ENCODE measurements around the gene HYCC1. TPM values are rescaled to one million over a fixed set of nuclear protein-coding genes. Genes with fewer than 3 reads are reported as not detected.

HYCC1 gene
- total and polyA plus RNA-seq, 2 donors (not counting 3 experiments of a cell fraction or from before 2014, with no cell fraction given) = 14.5 to 51.8 TPM

DNA sequence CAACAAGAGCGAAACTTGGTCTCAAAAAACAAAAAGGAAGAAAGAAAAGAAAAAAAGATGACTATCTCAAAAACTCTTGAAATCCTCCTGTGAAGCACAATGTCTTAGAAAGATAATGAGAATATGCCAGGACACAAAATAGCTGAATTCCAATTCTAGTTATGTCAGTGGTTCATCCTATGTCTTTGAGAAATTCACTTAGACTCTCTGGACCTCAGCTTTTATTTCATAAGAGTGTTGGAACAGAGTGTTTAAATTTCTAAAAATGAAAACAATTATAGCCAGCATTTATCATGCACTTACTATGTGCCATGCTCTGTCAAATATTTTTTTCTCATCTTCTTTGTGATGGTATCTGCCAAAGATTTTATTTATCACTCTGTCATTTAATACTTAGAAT lies 13.3 kb upstream of the HYCC1 start:
- no TSS peak for BruUV-seq (replicated peaks)
- CTCF ChIA-PET = interaction anchor here (1.5 kb wide), 2 partner anchors 9 to 28 kb away, joined by 3 to 4 read pairs; no protein-coding TSS in a partner anchor

More for the DNA sequence above, 13.3 kb upstream of the HYCC1 start:
- H3K9ac ChIP-seq (replicated peaks; ENCODE audit: extremely low read depth, insufficient read depth, low read length) = no peak overlapping the region
- no peak for TF ChIP-seq MAX (IDR thresholded peaks at IDR 0.05; ENCODE audit: insufficient read depth, insufficient read length)
- no peak for TF ChIP-seq JUN (IDR thresholded peaks at IDR 0.05; ENCODE audit: borderline replicate concordance, insufficient read depth, insufficient read length, low read depth)
- no peak for TF ChIP-seq POLR2AphosphoS5 (IDR thresholded peaks at IDR 0.05; ENCODE audit: insufficient read depth, low read depth, low read length)
- no peak for TF ChIP-seq EZH2 (IDR thresholded peaks at IDR 0.05; ENCODE audit: borderline replicate concordance, low read depth, low read length, severe bottlenecking)
- TF ChIP-seq POLR2A (IDR thresholded peaks at IDR 0.05; ENCODE audit: low read depth, low read length) = no peak
- no peak for TF ChIP-seq MYC (IDR thresholded peaks at IDR 0.05; ENCODE audit: low read depth, low read length)
- TF ChIP-seq GATA2 (IDR thresholded peaks at IDR 0.05; ENCODE audit: insufficient read depth, insufficient read length, low read depth, low read length) = no peak
- no peak for TF ChIP-seq FOS (IDR thresholded peaks at IDR 0.05; ENCODE audit: borderline replicate concordance, insufficient read depth, low read length)
- TF ChIP-seq CTCF (IDR thresholded peaks at IDR 0.05; ENCODE audit: extremely low read depth in 1 of 2, insufficient read depth in 1 of 2, low read depth in 1 of 2, low read length in 2 of 2) = no peak
- no peak overlapping the region for H3K4me2 ChIP-seq (ENCODE audit: insufficient read depth, low read length)
- no peak overlapping the region for H3K4me3 ChIP-seq (replicated peaks in 1 of 3; ENCODE audit: insufficient read depth in 1 of 3, low read depth in 1 of 3, low read length in 3 of 3)
- no peaks in the 10 kb centered on the region for H3K36me3 ChIP-seq (ENCODE audit: control insufficient read depth in 2 of 2, extremely low read depth in 1 of 2, insufficient read depth in 2 of 2, low read length in 2 of 2)
- no peaks in the 10 kb centered on the region for H3K79me2 ChIP-seq (ENCODE audit: control insufficient read depth, insufficient read depth, low read length)
- H3K9me3 ChIP-seq (replicated peaks; ENCODE audit: control insufficient read depth, insufficient read depth, low read length) = no peaks in the 10 kb centered on the region
- H3K9me1 ChIP-seq (replicated peaks; ENCODE audit: control insufficient read depth, extremely low read depth, insufficient read depth, low read length) = no peaks in the 10 kb centered on the region
- H3K27me3 ChIP-seq (ENCODE audit: control insufficient read depth in 2 of 2, insufficient read depth in 2 of 2, low read length in 2 of 2) = no peaks in the 10 kb centered on the region
- H2AFZ ChIP-seq (ENCODE audit: low read depth, low read length) = no peak overlapping the region
- no peaks in the 10 kb centered on the region for H4K20me1 ChIP-seq (replicated peaks; ENCODE audit: control insufficient read depth, extremely low read depth, insufficient read depth, low read length)
- FAIRE-seq = no peak
- no peak overlapping the region for H3K27ac ChIP-seq (ENCODE audit: insufficient read depth, low read depth, low read length)
- intact Hi-C loops (cut with micrococcal nuclease) (no loop called here), dilution Hi-C loops (cut with MboI; ENCODE audit: extremely low pct_ligation_motif_present, low sequenced_read_pairs) (no loop called here)
- POLR2A ChIA-PET = no interaction called here
- DNase-seq (ENCODE audit: low read depth, low spot score) = no peak
- H3K4me1 ChIP-seq (ENCODE audit: control insufficient read depth, extremely low read depth, insufficient read depth, low read length) = peaks cover 2% of the 10 kb centered on the region

Data from endothelial cell of umbilical vein (primary cell).